HT-29 (cell line): ENCODE results near the gene USP25. TPM values are rescaled to one million over a fixed set of nuclear protein-coding genes. Genes with fewer than 3 reads are reported as not detected.
A peak's percentile ranks its signal among the peaks of the same experiment; 100 is the strongest.

Experiments used
- DNase-seq: peaks from one replicate; pipeline ENCODE4 v3.0.0-alpha.2; 2015; ENCODE audit warnings: low spot score
- total RNA-seq: library from RNA; depleted of rRNA; stranded (reverse); fragments of >200 nt; shearing (Covaris generic); gene quantifications from 2 replicates; pipeline ENCODE4 v1.2.3, GENCODE V29; 2014; rRNA removed

USP25 gene
- 9.9 and 13.3 TPM in 2 replicates for total RNA-seq

DNA sequence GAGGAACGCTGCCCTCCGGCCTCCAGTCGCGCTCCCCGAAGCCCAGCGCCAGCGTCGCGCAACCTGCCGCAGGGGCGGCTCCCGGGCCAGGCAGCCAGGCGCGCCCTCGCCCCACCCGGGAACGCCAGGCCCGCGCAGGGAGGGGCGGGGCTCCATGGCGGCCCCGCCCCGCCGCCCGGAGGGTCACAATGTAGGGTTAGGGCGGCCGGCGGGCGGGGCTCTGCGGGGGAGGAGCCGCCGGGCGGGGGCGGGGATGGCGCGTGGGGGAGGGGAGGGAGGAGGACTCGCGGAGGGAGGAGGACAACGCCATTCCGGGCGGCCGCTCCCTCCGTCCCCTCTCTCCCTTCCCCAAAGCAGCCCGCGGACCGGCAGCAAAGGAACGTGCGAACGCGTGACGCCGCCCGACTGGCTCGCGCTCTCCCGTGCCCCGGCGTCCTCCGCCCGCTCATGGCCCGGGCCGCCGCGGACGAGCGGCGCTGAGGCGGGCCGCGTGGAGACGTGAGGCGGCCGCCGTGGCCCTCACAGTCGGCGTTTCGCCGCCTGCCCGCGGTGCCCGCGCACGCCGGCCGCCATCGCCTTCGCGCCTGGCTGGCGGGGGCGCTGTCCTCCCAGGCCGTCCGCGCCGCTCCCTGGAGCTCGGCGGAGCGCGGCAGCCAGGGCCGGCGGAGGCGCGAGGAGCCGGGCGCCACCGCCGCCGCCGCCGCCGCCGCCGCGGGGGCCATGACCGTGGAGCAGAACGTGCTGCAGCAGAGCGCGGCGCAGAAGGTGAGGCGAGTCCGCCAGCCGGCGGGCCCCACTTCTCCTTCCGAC is at the start of gene USP25:
USP25 (plus strand) TSS at position 309 of the 810 bp plus-strand sequence; CDS start at position 721, 412 bp downstream.
- peak; percentile 81 for DNase-seq

GRCh38 chr21:15682186-15682895 is 47.4 kb upstream of the USP25 start:
- peak; percentile 27 for DNase-seq

GRCh38 chr21:15682977-15683376 is 46.8 kb upstream of the USP25 start:
- DNase-seq = no peak

DNA sequence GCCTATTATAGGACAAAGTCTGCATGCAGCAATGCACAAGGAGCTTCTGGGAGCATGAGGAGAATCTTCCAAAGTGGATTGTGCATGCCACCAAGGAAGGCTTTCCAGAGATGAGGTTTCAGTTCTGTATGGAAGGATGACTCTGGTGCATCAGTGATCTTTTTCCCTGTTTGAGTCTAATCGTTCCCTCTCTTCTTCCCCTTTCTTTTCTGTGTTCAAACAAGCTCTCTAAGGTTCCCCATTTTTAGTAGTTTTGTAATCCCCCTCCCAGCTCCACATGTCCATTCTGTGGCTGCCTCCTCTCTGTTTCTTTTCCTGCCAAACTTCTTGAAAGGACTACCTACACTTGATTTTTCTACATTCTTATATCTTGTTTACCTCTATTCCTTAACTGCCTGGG is 43.3 kb upstream of the USP25 start:
- DNase-seq = no peak

DNA sequence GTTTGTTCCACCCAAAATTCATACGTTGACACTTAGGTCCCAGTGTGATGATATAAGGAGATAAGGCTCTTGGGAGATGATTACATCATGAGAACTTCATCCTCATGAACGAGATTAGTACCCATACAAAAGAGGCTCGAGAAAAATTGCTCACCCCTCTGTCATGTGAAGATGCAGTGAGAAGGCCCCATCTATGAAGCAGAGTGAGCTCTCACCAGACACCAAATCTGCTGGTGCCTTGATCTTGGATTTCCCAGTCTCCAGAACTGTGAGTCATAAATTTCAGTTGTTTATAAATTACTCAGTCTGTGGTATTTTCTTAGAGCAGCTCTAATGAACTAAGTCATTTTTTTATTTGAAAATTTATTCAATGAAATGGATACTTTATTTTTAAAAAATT is 42.6 kb upstream of the USP25 start:
- DNase-seq = no peak

DNA sequence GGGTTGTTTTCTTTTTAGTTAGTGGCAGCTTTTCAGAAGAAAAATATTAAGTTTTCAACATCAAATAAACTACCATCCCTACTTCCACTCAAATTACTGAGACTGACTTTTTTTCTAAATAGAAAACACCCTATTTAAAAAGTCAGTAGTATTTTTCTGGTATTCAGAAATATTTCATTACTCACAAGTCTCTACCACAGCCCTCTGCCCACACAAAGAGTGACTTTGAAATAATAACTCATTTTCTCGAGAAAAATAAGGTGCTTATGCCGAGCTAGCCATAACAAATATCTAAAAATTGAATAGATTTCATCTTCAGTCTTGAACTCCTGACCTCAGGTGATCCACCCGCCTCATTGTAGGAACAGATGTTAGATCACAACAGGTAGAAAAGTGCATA is 41.8 kb upstream of the USP25 start:
- no peak for DNase-seq

DNA sequence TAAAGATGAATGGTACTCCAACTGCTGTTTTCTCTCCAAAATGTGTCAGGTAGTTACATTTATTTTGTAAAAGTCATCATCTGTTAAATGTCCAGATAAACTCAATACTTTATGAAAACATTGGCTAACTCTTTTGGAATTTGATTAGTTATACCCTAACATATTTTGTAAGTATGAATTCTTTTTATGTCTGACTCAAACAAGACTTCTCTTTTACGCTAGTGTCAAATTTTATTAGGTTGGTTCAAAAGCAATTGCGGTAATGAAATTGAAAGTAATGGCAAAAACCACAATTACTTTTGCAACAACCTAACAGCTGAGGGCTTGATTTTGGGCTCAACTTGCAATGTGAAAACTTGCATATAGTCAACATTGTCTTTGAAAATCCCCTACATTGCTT is 41.0 kb upstream of the USP25 start:
- DNase-seq = no peak

GRCh38 chr21:15692711-15693110 is 37.1 kb upstream of the USP25 start:
- DNase-seq = no peak

DNA sequence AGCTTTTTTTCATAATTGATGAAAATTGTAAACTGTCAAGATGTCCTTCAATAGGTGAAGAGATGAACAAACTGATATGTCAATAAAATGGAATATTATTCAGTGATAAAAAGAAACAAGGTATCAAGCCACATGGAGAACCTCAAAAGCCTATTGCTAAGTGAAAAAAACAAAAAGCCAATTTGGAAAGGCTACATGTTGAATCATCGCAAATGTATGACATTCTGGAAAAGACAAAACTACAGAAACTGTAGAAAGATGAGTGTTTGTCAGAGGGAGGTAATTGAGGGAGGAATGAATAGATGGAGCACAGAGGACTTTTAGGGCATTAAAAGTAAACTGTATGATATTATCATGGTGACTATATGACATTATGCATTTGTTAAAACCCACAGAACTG is 34.5 kb upstream of the USP25 start:
- DNase-seq = no peak

DNA sequence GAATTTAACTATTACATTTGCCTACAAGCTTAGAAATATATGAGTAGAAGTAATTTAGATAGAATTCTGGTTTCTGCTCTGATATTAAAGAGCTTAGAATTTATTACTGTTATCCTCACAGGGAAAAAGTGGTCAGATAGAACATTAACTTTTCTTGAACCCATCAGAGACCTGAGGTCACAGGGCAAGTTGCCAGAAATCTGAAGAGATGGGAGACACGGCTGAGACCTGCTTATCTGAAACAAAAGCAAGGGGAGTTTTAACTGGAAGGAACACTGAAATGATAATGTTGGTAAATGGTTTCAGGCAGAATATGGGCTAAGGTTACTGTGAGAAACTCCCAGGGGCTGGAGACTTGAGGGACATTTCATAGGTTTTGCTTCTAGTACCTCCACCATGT is 28.0 kb upstream of the USP25 start:
- no peak for DNase-seq

- no peak for DNase-seq
These were observed 25.9 kb upstream of the USP25 start for GRCh38 chr21:15703932-15704331.

DNA sequence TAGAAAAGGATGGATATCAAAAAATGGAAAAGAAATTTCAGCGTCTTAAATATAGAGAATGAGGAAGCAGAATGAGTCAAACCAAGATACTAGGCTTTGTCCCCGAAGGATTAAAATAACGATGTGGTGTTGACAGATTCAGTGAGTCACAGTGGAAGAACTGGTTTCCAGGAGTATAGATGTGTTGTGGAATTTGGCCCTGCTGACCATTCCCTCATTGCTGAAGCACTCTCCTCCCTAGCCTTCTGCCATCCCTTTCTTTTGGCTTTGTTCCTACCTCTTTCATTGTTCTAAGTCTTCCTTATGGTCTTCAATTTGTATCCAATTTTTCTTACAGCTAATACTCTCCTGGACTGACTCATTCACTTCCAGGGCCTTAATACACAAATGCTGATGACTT is 23.1 kb upstream of the USP25 start:
- DNase-seq = peak; percentile 90

- no peak for DNase-seq
These were observed 16.4 kb upstream of the USP25 start for GRCh38 chr21:15713412-15713811.

- DNase-seq = no peak
These were observed 11.1 kb upstream of the USP25 start for GRCh38 chr21:15718711-15719110.

- no peak for DNase-seq
These were observed 9.8 kb upstream of the USP25 start for GRCh38 chr21:15719976-15720375.

- DNase-seq = peak; percentile 63
These were observed 7.0 kb upstream of the USP25 start for GRCh38 chr21:15722591-15723324.

DNA sequence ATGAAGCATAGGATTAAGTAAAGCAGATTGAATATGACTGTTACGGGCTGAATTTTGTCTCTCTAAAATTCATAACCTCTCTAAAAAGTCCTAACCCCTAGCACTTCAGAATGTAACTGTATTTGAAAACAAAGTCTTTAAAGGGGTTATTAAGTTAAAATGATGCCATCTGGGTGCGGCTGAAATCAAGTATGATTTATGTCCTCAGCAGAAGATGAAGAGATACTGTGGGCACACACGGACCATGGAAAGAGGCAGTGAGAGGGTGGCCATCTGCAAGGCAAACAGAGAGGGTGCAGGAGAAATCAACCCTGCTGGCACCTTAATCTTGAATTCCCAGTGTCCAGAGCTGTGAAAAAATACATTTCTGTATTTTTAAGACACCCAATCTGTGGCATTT is 3.8 kb upstream of the USP25 start:
- no peak for DNase-seq

- no peak for DNase-seq
These were observed 1.7 kb upstream of the USP25 start for GRCh38 chr21:15728046-15728445.

- DNase-seq = no peak
These were observed 472 bp upstream of the USP25 start for GRCh38 chr21:15729346-15729673.

GRCh38 chr21:15730484-15731242 is 881 bp downstream of the USP25 start:
- DNase-seq = peak; percentile 36

GRCh38 chr21:15731243-15731613 is 1.4 kb downstream of the USP25 start:
- peak; percentile 52 for DNase-seq
